Sigmoid colon (tissue), 7 donors: ENCODE data around the gene OPN4. TPM values are rescaled to one million over a fixed set of nuclear protein-coding genes. Genes with fewer than 3 reads are reported as not detected.
"Not testable (repeated sequence)": the region's sequence is repeated elsewhere in the genome, so short reads cannot be mapped to it uniquely, and the experiment has no call there.

Source experiments
- DNase-seq: peaks from one replicate; pipeline ENCODE4 v3.0.0-alpha.2; 2019
- H3K27ac ChIP-seq, 4 donors: fragments of 200-600 bp; sonication (generic); one replicate each; pipeline ENCODE4 v1.5.1; 2016 to 2019; ENCODE audit warnings: mild to moderate bottlenecking in 1 of 4
- H3K27me3 ChIP-seq, 3 donors: fragments of 200-600 bp; sonication (generic); one replicate each; pipeline ENCODE4 v1.5.1; 2019; ENCODE audit warnings: mild to moderate bottlenecking in 1 of 3
- H3K36me3 ChIP-seq, 4 donors: fragments of 200-600 bp; sonication (generic); one replicate each; pipeline ENCODE4 v1.5.1; 2016 to 2019
- H3K4me1 ChIP-seq, 4 donors: fragments of 200-600 bp; sonication (generic); one replicate each; pipeline ENCODE4 v1.5.1; 2017 to 2019
- H3K4me3 ChIP-seq, 4 donors: fragments of 200-600 bp; sonication (generic); one replicate each; pipeline ENCODE4 v1.5.1; 2017 to 2019; ENCODE audit warnings: mild to moderate bottlenecking in 2 of 4, moderate library complexity in 1 of 4
- H3K9me3 ChIP-seq, 4 donors: fragments of 200-600 bp in 3 of 4; sonication (generic) in 3 of 4; one replicate each; pipeline versions ENCODE4 v1.5.1 to v1.6.1; 2013 to 2019
- EP300 ChIP-seq, 4 donors: sonication (generic); formaldehyde crosslinking; IDR thresholded peaks; one replicate each; pipeline ENCODE4 v1.6.1; 2017; ENCODE audit warnings: antibody characterized with exemption in 4 of 4
- POLR2A ChIP-seq, 2 donors: fragments of 450-650 bp; IDR thresholded peaks; one replicate each; pipeline ENCODE4 v1.6.1; 2016; ENCODE audit warnings: antibody characterized with exemption in 2 of 2, mild to moderate bottlenecking in 2 of 2, moderate library complexity in 2 of 2
- POLR2AphosphoS5 ChIP-seq, 4 donors: sonication (generic); formaldehyde crosslinking; IDR thresholded peaks; one replicate each; pipeline ENCODE4 v1.6.1; 2017; ENCODE audit warnings: antibody characterized with exemption in 4 of 4
- WGBS, 2 donors: extraction: QIAGEN DNeasy Blood & Tissue Kit; methylation state at CpG; one replicate each; pipeline ENCODE4 v1.1.7; 2013; 5-methylcytosine and 5-hydroxymethylcytosine counted together
- intact Hi-C: fragments of 100-400 bp; cut with DNase I; formaldehyde crosslinking; loops from one replicate; pipeline ENCODE4 v1.15.1; 2023
- polyA plus RNA-seq, 3 donors: library from polyadenylated mRNA; stranded (reverse); fragments of 200-250 nt; gene quantifications; one replicate each; pipeline ENCODE4 v1.2.3, GENCODE V29; 2013
- total RNA-seq, 4 donors: library from RNA; depleted of rRNA; stranded (reverse); fragments of >200 nt; gene quantifications; one replicate each; pipeline ENCODE4 v1.1.0, GENCODE V29; 2016
- TF ChIP-seq, protein P1 (sequence below), 4 experiments: fragments of 450-650 bp in 3 of 4; fragments of 200-600 bp in 1 of 4; IDR thresholded peaks; one replicate each; pipeline ENCODE4 v1.5.1; 2016 to 2019; ENCODE audit warnings: antibody characterized with exemption in 4 of 4, mild to moderate bottlenecking in 3 of 4, moderate library complexity in 2 of 4
- donor health status: healthy with polysubstance abuse.
- donor health status: Bipolar disorder and iron deficiency.
- donor health status: healthy.

The OPN4 gene
- total and polyA plus RNA-seq, 7 donors = 0.04 TPM; not detected in 6

- TF ChIP-seq POLR2A (IDR thresholded peaks at IDR 0.05) (no peak), EP300 (IDR thresholded peaks at IDR 0.05) (no peak), POLR2AphosphoS5 (IDR thresholded peaks at IDR 0.05) (no peak)
- TF ChIP-seq, protein P1, sequence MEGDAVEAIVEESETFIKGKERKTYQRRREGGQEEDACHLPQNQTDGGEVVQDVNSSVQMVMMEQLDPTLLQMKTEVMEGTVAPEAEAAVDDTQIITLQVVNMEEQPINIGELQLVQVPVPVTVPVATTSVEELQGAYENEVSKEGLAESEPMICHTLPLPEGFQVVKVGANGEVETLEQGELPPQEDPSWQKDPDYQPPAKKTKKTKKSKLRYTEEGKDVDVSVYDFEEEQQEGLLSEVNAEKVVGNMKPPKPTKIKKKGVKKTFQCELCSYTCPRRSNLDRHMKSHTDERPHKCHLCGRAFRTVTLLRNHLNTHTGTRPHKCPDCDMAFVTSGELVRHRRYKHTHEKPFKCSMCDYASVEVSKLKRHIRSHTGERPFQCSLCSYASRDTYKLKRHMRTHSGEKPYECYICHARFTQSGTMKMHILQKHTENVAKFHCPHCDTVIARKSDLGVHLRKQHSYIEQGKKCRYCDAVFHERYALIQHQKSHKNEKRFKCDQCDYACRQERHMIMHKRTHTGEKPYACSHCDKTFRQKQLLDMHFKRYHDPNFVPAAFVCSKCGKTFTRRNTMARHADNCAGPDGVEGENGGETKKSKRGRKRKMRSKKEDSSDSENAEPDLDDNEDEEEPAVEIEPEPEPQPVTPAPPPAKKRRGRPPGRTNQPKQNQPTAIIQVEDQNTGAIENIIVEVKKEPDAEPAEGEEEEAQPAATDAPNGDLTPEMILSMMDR (IDR thresholded peaks at IDR 0.05) = no peak
- Histone ChIP-seq H3K4me3 (no peak overlapping the region), H3K4me1 (peaks cover 0 to 17% (median 0%) of the 10 kb centered on the region in 4 donors), H3K9me3 (no peaks in the 10 kb centered on the region), H3K27ac (no peak overlapping the region), H3K36me3 (no peaks in the 10 kb centered on the region), H3K27me3 (no peaks in the 10 kb centered on the region)
- intact Hi-C loops = loop anchor here (2.0 kb wide), 1 partner anchor 41 kb away; no protein-coding TSS in a partner anchor
- no peak for DNase-seq
Observed at GRCh38 chr10:86642021-86642420, 12.3 kb upstream of the OPN4 start.

DNA sequence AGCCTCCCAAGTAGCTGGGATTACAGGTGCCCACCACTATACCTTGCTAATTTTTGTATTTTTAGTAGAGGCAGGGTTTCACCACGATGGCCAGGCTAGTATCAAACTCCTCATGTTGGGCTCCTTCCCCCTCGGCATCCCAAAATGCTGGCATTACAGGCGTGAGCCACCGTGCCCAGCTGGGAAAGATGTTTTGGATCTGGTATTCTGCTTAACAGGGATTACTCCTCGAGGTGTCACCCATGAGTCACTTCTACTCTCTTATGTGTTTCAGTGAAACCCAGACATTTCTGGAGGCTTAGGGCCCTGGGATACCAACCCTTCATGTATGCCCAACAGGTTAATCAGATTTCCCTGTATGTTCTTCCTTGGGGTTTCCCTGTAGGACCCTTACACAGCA lies 11.8 kb upstream of the OPN4 start:
- TF ChIP-seq POLR2AphosphoS5 (IDR thresholded peaks at IDR 0.05) (no peak), EP300 (IDR thresholded peaks at IDR 0.05) (no peak), POLR2A (IDR thresholded peaks at IDR 0.05) (no peak)
- TF ChIP-seq, protein P1 (IDR thresholded peaks at IDR 0.05) = no peak
- no peaks in the 10 kb centered on the region for H3K36me3 ChIP-seq
- no peak overlapping the region for H3K27ac ChIP-seq
- no peaks in the 10 kb centered on the region for H3K9me3 ChIP-seq
- DNase-seq = no peak
- H3K27me3 ChIP-seq = no peaks in the 10 kb centered on the region
- WGBS, 2 donors = 71 to 84% methylated on average over 5 of the region's 5 CpGs
- peaks cover 0 to 17% (median 0%) of the 10 kb centered on the region in 4 donors for H3K4me1 ChIP-seq
- no peak overlapping the region for H3K4me3 ChIP-seq
- intact Hi-C loops = loop anchor here (2.0 kb wide), 1 partner anchor 40 kb away; no protein-coding TSS in a partner anchor

- peak overlapping the region in 1 of 4 donors; percentile 43 for H3K27ac ChIP-seq
- 89% methylated on average over 5 of the region's 5 CpGs for WGBS, 2 donors
- H3K4me1 ChIP-seq = peaks cover 0 to 26% (median 9%) of the 10 kb centered on the region in 4 donors
- TF ChIP-seq POLR2A (IDR thresholded peaks at IDR 0.05) = no peak
- peak in 1 of 4 donors; percentile 11 for TF ChIP-seq POLR2AphosphoS5 (IDR thresholded peaks at IDR 0.05)
- TF ChIP-seq EP300 (IDR thresholded peaks at IDR 0.05) = peak in 1 of 4 donors; percentile 50
- intact Hi-C loops = no loop called here
- H3K36me3 ChIP-seq = no peaks in the 10 kb centered on the region
- H3K9me3 ChIP-seq = no peaks in the 10 kb centered on the region
- H3K27me3 ChIP-seq = no peaks in the 10 kb centered on the region
- no peak for DNase-seq
- no peak overlapping the region for H3K4me3 ChIP-seq
Observed at GRCh38 chr10:86644152-86644793, 10.1 kb upstream of the OPN4 start.

DNA sequence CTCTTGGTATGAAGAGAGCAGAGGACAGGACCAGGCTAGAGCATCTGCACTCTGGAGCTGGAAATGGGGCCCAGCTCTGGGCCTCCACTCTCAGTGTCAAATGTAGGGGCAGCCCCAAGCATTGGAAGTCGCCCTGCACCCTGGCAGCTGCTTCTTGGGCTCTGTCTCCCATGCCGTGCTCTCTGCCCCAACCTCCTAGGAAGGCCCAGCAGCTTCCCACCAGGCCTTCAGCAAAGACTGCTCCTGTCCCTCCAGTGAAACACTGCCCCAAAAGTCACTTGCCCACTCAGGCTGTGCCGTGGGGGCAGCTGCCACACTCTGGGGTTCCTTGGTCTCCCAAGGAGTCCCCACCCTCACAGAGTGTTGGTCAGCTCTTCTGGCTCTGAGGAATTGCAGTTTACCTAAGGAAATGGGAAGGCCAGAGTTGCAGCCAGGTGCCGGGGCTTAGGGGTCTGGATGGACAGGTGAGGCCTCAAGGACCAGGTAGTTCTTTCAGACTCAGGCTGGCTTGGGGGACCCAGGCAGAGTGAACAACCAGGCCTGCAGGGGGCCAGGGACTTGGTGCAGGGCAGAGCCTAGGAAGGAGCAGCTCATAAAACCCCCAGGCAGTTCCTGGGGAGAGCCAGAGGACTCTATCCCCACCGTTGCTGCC lies 9.4 kb upstream of the OPN4 start:
- intact Hi-C loops = no loop called here
- TF ChIP-seq POLR2AphosphoS5 (IDR thresholded peaks at IDR 0.05) (no peak), POLR2A (IDR thresholded peaks at IDR 0.05) (no peak), EP300 (IDR thresholded peaks at IDR 0.05) (no peak)
- TF ChIP-seq, protein P1 (IDR thresholded peaks at IDR 0.05) = no peak
- Histone ChIP-seq H3K4me3 (no peak overlapping the region), H3K27ac (peak overlapping the region in 1 of 4 donors; percentile 43), H3K9me3 (no peaks in the 10 kb centered on the region), H3K36me3 (no peaks in the 10 kb centered on the region), H3K4me1 (peaks cover 0 to 33% (median 16%) of the 10 kb centered on the region in 4 donors), H3K27me3 (no peaks in the 10 kb centered on the region)
- peak; percentile 37 for DNase-seq
- 94% methylated on average over 5 of the region's 5 CpGs for WGBS, 2 donors

DNA sequence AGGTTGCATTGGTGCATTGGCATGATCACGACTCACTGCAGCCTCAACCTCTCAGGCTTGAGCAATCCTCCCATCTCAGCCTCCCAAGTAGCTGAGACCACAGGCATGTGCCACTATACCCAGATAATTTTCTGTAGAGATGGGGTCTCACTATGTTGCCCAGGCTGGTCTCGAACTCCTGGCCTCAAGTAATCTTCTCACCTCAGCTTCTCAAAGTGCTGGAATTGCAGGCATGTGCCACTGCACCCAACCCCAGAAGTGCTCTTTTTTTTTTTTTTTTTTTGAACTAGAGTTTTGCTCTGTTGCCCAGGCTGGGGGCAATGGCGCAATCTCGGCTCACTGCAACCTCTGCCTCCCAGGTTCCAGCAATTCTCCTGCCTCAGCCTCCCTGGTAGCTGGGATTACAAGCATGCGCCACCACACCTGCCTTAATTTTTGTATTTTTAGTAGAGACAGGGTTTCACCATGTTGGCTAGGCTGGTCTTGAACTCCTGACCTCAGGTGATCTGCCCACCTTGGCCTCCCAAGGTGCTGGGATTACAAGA lies 8.7 kb upstream of the OPN4 start:
- peaks cover 0 to 36% (median 18%) of the 10 kb centered on the region in 4 donors for H3K4me1 ChIP-seq
- H3K9me3 ChIP-seq, H3K27me3 ChIP-seq, intact Hi-C loops, H3K36me3 ChIP-seq, DNase-seq, H3K27ac ChIP-seq, H3K4me3 ChIP-seq: not testable (repeated sequence)
- 97% methylated on average over 5 of the region's 5 CpGs for WGBS, 2 donors
